ENCODE measurements around the gene SLC23A2.
"Not testable (repeated sequence)": the region's sequence is repeated elsewhere in the genome, so short reads cannot be mapped to it uniquely, and the experiment has no call there.

SLC23A2 gene

GRCh38 chr20:5024982-5025381 is 23.7 kb upstream of the SLC23A2 start:
- TF ChIP-seq, protein P1, sequence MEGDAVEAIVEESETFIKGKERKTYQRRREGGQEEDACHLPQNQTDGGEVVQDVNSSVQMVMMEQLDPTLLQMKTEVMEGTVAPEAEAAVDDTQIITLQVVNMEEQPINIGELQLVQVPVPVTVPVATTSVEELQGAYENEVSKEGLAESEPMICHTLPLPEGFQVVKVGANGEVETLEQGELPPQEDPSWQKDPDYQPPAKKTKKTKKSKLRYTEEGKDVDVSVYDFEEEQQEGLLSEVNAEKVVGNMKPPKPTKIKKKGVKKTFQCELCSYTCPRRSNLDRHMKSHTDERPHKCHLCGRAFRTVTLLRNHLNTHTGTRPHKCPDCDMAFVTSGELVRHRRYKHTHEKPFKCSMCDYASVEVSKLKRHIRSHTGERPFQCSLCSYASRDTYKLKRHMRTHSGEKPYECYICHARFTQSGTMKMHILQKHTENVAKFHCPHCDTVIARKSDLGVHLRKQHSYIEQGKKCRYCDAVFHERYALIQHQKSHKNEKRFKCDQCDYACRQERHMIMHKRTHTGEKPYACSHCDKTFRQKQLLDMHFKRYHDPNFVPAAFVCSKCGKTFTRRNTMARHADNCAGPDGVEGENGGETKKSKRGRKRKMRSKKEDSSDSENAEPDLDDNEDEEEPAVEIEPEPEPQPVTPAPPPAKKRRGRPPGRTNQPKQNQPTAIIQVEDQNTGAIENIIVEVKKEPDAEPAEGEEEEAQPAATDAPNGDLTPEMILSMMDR (IDR thresholded peaks at IDR 0.05; ENCODE audit: insufficient read depth, low read depth, low read length, missing control alignments), result no peak
- DNase-seq (ENCODE audit: low read depth), result no peak
- no peak overlapping the region for H3K4me3 ChIP-seq (ENCODE audit: low read depth, low read length)

- TF ChIP-seq, protein P1 (IDR thresholded peaks at IDR 0.05; ENCODE audit: insufficient read depth, low read depth, low read length, missing control alignments), result no peak
- no peak for DNase-seq (ENCODE audit: low read depth)
- H3K4me3 ChIP-seq (ENCODE audit: low read depth, low read length), result no peak overlapping the region
Observed at GRCh38 chr20:5024103-5024502, 22.8 kb upstream of the SLC23A2 start.

- not testable (repeated sequence) for DNase-seq (ENCODE audit: low read depth); H3K4me3 ChIP-seq (ENCODE audit: low read depth, low read length)
Observed at GRCh38 chr20:5023171-5023570, 21.9 kb upstream of the SLC23A2 start.

DNA sequence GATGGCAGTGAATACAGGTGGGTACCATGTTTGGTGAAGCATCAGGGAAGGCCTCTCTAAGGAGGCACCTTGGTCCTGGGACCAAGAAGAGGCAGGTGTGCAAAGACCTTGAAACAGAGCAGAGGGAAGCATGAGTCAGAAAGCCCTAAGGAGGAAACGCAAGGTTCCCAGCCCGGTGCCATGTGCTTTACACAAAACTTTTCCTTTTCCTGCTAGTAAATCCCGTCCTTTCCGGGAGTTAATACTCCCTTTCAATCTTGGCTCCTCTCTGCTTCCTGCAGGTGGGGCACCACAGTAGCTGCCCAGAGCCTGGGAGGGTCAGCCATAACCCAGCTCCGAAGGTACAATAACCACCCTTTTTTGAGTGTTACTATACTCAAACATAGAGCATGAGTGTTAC is 19.4 kb upstream of the SLC23A2 start:
- DNase-seq (ENCODE audit: low read depth), result no peak
- TF ChIP-seq, protein P1 (IDR thresholded peaks at IDR 0.05; ENCODE audit: insufficient read depth, low read depth, low read length, missing control alignments), result no peak

DNA sequence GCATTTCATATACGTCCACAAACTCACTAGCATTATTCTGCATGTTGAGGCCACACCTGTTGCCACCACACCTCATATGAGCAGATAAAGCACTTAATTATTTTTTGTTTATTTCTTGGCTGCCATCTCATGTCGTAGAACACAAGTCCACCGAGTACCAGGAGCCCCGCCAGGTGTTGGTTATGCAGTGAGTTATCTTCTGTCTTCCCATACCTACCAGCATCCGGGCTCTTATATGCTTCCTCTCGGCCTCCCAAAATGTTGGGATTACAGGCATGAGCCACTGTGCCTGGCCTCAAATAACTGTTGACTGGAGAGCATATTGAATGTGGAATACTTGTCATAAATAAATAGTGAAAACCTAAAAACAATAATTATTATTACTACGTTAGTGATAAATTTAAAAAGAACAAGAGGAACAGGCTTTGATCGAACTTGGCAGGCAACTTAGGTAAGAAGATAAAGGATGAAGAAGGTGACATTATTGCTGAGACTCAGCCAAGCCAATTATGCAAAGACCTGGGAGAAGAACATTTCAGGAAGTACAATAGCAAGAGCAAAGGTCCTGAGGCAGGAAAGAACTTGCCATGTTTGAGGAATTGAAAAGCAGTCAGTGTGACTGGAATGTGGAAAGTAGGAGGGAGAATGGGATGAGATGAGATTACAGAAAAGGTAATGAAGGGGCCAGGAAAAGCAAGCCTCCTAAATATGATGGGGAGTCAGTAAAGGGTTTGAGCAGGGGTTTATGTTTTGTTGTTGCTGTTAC is 12.6 kb upstream of the SLC23A2 start:
- DNase-seq (ENCODE audit: low read depth), result no peak
- H3K4me3 ChIP-seq (ENCODE audit: low read depth, low read length), result no peak overlapping the region
- TF ChIP-seq, protein P1 (IDR thresholded peaks at IDR 0.05; ENCODE audit: insufficient read depth, low read depth, low read length, missing control alignments), result no peak

More for the DNA sequence above, 19.4 kb upstream of the SLC23A2 start:
- no peak overlapping the region for H3K4me3 ChIP-seq (ENCODE audit: low read depth, low read length)

DNA sequence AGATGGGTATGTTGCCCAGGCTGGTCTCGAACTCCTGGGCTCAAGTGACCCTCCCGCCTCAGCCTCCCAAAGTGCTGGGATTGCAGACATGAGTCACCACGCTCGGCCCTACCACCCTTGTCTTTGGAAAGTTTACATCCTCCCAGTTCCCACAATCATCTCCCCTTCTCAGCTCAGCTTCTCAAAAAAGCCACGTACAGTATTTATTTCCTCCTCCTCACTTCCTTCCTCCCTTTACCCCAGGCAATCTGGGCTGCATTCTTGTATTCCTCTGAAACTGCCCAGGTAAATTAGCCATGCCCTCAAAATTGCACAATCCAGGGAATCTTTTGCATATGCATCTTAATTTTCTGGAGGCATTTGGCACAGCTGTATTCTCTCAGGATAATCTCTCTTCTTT is 7.4 kb upstream of the SLC23A2 start:
- no peak overlapping the region for H3K4me3 ChIP-seq (ENCODE audit: low read depth, low read length)
- TF ChIP-seq, protein P1 (IDR thresholded peaks at IDR 0.05; ENCODE audit: insufficient read depth, low read depth, low read length, missing control alignments), result no peak
- no peak for DNase-seq (ENCODE audit: low read depth)

- no peak overlapping the region for H3K4me3 ChIP-seq (ENCODE audit: low read depth, low read length)
- TF ChIP-seq, protein P1 (IDR thresholded peaks at IDR 0.05; ENCODE audit: insufficient read depth, low read depth, low read length, missing control alignments), result no peak
- no peak for DNase-seq (ENCODE audit: low read depth)
Observed at GRCh38 chr20:5005326-5005725, 4.0 kb upstream of the SLC23A2 start.

DNA sequence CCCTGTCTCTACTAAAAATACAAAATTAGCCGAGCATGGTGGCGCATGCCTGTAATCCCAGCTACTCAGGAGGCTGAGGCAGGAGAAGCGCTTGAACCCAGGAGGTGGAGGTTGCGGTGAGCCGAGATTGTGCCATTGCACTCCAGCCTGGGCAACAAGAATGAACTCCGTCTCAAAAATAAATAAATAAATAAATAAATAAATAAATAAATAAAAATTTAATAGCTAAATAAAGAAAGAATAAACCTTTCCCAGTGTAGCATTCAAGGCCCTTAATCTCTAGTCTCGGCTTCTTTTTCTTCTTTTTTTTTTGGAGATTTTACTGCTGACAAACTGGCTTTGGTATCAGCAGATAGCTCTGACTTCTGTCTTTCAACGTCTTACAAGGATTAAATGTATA is 3.5 kb upstream of the SLC23A2 start:
- DNase-seq (ENCODE audit: low read depth); H3K4me3 ChIP-seq (ENCODE audit: low read depth, low read length): not testable (repeated sequence)

Measured in GM12865 (cell line).